ENCODE data around the gene EEF1AKMT1. TPM values are rescaled to one million over a fixed set of nuclear protein-coding genes. Genes with fewer than 3 reads are reported as not detected.
A peak's percentile ranks its signal among the peaks of the same experiment; 100 is the strongest.

EEF1AKMT1 gene
- polyA plus RNA-seq, 3 donors: 17.5 to 19.1 (median 17.7) TPM

DNA sequence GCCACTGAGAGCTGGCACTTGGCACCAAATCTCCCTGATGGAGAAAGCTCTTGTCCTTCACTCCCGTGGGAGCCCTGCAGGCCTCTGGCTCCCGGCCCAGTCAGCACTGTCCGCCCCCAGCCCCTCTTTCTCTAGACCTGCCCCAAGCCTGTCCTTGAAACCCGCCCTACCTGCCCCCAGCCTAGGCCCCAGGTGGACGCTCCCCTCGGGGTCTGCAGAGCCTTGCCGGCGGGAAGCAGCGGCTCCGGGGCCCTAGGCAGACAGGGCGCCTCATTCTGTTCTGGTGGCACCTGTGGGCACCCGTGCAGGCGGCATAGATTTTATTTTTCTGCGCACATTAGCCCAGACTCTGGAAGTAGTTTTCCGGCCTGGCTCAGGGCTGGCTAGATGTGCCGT lies 52.7 kb downstream of the EEF1AKMT1 start:
- no peak for DNase-seq (ENCODE audit: low read depth in 3 of 3, low spot score in 2 of 3)

GRCh38 chr13:20720499-20720898 lies 53.3 kb downstream of the EEF1AKMT1 start:
- DNase-seq (ENCODE audit: low read depth in 3 of 3, low spot score in 2 of 3): no peak

- no peak for DNase-seq (ENCODE audit: low read depth in 3 of 3, low spot score in 2 of 3)
Observed at GRCh38 chr13:20719783-20720182, 54.0 kb downstream of the EEF1AKMT1 start.

- no peak for DNase-seq (ENCODE audit: low read depth in 3 of 3, low spot score in 2 of 3)
Observed at GRCh38 chr13:20718958-20719566, 54.7 kb downstream of the EEF1AKMT1 start.

DNA sequence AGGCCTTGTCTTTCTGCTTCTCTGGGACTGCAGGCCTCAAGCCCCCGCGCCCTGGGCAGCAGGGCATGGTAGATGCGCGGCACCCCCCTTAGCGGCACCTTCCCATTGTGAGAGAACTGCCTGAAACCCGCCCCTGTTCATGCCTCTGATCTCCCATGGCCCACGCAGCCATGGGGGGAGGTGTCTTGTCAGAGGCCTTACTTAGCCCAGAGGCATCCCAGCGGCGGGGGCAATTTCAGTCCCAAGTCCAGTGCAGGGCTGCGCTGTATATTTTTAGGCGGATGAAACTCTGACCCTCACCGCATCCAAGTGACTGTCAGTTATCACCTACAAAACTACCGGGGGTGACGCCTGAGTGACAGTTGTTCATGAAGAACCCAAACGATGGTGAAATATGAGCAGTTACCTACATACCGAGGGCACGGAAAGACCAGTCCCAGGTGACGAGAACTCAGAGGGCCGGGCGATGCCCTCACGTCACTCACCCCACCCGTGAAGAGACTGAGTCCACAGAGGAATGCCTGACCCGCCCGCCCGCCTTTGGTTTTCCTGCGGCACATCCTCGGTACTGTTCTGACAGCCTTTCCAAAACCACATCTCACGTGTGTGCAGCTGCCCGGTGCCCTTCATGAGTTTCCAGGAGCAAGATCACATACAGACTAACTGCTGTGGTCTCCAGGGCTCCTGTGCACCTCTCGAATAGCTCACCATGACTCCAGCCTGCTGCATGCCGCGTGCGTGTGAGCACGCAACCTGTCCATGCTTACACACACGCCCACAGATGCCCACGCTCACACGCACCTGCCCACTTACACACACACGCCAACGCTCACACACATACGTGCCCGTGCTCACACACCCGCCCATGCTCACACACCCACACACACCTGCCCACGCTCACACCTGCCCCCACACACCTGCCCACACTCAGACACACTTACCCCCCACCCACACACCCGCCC lies 55.9 kb downstream of the EEF1AKMT1 start:
- no peak for DNase-seq (ENCODE audit: low read depth in 3 of 3, low spot score in 2 of 3)

- no peak for DNase-seq (ENCODE audit: low read depth in 3 of 3, low spot score in 2 of 3)
Observed at GRCh38 chr13:20716951-20717350, 56.8 kb downstream of the EEF1AKMT1 start.

GRCh38 chr13:20715330-20715712 lies 58.4 kb downstream of the EEF1AKMT1 start:
- DNase-seq (ENCODE audit: low read depth in 3 of 3, low spot score in 2 of 3): no peak

- no peak for DNase-seq (ENCODE audit: low read depth in 3 of 3, low spot score in 2 of 3)
Observed at GRCh38 chr13:20714563-20715329, 59.0 kb downstream of the EEF1AKMT1 start.

DNA sequence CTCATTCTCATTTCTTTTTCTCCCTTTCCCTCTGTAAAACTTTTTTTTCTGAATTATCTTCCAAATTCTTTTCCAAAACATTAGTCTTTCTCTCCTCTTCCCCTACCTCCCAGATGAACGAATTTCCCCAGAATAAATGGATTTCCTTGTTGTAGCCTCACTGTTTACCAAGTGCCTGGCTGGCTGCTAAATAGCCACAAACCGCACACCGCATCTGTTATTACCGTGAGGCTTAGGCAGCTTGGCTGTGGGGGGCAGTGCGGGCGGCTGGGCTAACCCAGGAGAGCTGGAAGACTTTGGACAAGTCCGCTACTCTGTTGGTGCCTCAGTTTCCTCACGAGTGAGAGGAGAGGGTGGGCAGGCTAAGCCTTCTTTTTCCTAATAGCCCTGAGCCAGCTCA lies 59.6 kb downstream of the EEF1AKMT1 start:
- no peak for DNase-seq (ENCODE audit: low read depth in 3 of 3, low spot score in 2 of 3)

GRCh38 chr13:20713751-20714150 lies 60.0 kb downstream of the EEF1AKMT1 start:
- DNase-seq (ENCODE audit: low read depth in 3 of 3, low spot score in 2 of 3): no peak

DNA sequence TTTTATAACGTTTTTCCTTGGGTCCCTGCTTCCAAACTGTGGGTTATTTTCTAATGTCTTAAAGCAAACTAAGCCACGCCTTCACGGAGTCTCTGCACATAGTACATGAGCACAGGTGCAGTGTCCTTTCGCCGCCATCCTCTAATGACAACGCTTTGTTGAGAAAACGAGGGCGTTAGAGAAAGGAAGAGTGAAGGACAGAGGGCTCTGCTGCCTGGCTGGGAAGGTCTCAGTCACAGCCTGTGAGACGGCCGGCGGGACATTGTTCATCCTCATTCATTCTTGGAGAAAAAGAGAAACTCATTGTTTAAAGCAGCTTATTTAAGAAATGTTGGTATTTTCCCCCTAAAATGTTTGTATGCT lies 60.8 kb downstream of the EEF1AKMT1 start:
- no peak for DNase-seq (ENCODE audit: low read depth in 3 of 3, low spot score in 2 of 3)

- no peak for DNase-seq (ENCODE audit: low read depth in 3 of 3, low spot score in 2 of 3)
Observed at GRCh38 chr13:20711301-20712044, 62.3 kb downstream of the EEF1AKMT1 start.

DNA sequence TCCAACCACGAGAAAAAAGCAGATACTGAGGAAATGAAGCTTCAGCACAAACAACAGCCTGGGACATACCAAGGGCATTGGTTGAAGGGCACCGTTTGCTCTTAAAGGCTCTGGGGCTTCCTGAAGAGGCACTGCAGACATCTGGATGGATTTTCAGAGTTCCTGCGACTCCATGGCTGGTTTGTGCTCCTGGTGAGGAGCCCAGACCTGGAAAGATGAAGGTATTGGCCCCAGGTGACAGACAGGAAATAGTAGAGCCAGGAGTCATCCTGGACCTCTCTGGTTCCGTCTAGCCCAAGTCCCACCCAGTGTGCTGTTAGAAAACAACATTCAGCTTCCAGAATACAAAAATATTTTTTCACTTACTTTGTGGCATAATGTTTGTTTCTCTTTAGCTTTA lies 64.0 kb downstream of the EEF1AKMT1 start:
- DNase-seq (ENCODE audit: low read depth in 3 of 3, low spot score in 2 of 3): no peak

DNA sequence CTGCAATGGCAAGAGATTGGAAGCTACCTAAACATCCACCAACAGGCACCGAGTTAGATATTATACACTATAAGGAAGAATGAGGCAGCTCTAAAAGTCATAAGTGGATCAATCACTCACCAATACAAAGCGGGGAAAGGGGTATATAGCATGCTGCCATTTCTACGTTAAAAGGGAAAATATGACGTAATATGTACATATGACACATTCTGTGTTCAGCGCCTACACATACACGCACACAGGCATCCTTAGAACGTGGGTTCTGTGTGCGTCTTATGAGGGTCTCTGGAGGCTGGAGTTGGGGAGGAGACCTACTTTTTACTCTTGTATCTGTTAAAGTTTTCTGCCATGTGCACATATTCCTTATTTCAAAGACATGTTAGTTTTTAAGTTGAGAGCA lies 64.4 kb downstream of the EEF1AKMT1 start:
- DNase-seq (ENCODE audit: low read depth in 3 of 3, low spot score in 2 of 3): no peak

- DNase-seq (ENCODE audit: low read depth in 3 of 3, low spot score in 2 of 3): no peak
Observed at GRCh38 chr13:20708216-20708615, 65.5 kb downstream of the EEF1AKMT1 start.

DNA sequence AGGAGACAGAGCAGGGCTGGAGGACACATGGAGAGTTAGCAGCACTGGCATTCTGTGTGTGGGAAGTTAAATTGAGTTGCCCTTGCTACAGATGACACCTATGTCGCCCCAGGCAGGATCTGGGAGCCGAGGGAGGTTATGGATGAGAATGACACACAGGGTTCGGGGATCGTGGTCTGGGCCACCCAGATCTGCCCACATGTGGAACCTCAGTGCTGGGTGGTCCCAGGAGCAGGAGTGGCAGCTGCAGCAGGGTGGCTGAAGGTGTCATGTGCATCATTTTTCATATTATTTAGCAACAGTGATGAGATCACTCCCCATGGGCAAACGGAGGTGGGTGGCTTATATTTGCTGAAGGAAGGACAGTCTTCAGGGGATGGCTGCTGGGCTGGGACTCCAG lies 67.1 kb downstream of the EEF1AKMT1 start:
- DNase-seq (ENCODE audit: low read depth in 3 of 3, low spot score in 2 of 3): no peak

DNA sequence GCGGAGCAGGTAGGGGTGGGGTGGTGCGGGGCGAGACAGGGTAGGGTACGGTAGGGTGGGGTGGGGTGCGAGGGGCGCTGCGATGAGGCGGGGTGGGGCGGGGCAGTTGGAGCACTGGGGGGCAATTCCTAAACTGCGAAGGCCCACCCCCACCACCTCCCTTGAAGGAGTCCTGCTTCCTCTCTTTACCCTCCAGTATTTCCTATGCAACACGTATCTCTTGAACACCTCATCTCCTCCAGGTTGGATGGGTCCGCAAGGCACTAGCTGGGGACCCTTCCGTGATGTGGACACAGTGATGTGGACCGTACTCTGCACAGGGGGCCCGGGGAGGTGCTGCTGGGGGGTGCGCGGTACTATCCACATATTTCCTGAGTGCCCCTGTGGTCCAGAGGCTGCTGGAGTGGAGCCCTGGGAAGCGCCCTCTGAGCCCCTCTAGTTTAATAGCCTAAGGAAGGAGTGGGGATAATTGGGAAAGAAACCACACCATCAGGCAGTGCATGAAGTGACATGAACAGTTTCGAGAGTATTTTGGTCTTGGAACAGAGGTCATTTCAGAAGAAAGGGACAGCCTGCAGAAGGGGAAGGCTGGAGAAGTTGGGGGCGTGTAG lies 69.2 kb downstream of the EEF1AKMT1 start:
- DNase-seq (ENCODE audit: low read depth in 3 of 3, low spot score in 2 of 3): no peak

DNA sequence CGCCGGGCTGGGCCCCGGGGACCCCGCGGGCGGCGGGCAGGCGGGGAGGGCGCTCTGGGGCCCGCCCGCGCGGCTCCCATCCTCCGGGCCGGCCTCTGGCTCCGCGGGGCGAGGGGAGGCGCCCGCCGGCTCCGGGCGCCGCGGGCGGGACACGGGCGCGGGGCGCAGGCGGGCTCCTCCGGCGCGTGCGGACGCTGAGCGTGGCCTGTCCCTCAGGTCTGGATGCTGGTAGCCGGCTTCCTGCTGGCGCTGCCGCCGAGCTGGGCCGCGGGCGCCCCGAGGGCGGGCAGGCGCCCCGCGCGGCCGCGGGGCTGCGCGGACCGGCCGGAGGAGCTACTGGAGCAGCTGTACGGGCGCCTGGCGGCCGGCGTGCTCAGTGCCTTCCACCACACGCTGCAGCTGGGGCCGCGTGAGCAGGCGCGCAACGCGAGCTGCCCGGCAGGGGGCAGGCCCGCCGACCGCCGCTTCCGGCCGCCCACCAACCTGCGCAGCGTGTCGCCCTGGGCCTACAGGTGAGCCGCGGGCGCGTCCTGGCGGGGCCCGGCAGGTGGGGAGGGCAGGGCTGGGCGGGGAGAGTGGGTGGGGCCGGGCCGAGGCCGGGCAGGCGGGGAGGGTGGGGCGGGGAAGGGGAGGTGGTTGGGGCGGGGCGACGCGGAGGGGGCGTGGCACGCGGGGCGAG lies 69.8 kb downstream of the EEF1AKMT1 start:
- peak in 1 of 3 donors; percentile 50 for DNase-seq (ENCODE audit: low read depth in 3 of 3, low spot score in 2 of 3)

DNA sequence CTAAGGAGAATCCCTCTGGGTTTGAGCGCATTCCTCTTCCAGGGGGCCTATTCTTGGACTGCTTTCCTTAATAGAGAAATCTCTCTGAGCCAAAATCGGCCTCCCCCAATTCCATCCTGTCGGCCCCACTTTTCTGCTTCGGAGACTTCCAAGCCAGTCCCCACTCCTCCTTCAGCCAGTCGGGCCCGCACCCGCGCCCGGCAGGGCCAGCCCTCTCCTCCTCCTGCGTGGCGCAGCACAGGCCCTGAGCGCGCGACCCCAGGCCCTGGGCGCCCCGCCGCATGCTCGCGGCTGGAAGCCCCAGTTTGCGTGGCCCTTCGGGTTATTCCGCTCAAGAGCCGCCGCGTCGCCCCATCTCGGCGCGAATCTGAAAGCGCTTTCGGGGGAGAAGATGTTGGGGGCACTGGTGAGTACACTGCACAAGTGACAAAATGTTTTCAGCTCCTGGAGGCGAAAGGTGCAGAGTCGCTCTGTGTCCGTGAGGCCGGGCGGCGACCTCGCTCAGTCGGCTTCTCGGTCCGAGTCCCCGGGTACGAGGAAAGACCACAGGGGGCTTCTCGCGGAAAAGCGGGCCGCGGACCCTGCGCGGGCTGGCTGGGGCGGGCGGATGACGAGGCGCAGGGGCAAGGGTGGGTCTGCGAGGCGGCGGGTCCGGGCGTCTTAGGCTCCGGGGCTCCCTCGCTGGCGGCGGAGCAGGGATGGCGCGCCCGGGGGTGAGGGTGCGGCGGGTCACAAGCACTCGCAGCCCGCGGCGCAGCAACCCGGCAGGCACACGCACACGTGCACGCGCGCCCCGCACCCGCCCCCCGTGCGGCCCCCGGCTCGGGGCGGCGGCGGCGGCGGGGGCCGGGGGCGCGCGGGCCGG lies 70.6 kb downstream of the EEF1AKMT1 start, which contains the start of gene IL17D:
TSS of gene IL17D (plus strand) at position 785 of the 865 bp plus-strand sequence. CDS start 303 bp downstream, outside the sequence.
- DNase-seq (ENCODE audit: low read depth in 3 of 3, low spot score in 2 of 3): peak in 1 of 3 donors; percentile 35

Data from right renal cortex interstitium (tissue), 3 donors.